SK-N-MC (cell line): ENCODE results near the gene SLC9A9.

Experiments
- EZH2 ChIP-seq: fragments of 200-600 bp; sonication (generic); IDR thresholded peaks from one replicate; pipeline ENCODE4 v1.6.1; 2017; ENCODE audit warnings: antibody characterized with exemption
- POLR2AphosphoS5 ChIP-seq: IDR thresholded peaks from 2 replicates; pipeline ENCODE4 v1.6.1; 2012; ENCODE audit warnings: mild to moderate bottlenecking, low read depth, low read length, borderline replicate concordance

DNA sequence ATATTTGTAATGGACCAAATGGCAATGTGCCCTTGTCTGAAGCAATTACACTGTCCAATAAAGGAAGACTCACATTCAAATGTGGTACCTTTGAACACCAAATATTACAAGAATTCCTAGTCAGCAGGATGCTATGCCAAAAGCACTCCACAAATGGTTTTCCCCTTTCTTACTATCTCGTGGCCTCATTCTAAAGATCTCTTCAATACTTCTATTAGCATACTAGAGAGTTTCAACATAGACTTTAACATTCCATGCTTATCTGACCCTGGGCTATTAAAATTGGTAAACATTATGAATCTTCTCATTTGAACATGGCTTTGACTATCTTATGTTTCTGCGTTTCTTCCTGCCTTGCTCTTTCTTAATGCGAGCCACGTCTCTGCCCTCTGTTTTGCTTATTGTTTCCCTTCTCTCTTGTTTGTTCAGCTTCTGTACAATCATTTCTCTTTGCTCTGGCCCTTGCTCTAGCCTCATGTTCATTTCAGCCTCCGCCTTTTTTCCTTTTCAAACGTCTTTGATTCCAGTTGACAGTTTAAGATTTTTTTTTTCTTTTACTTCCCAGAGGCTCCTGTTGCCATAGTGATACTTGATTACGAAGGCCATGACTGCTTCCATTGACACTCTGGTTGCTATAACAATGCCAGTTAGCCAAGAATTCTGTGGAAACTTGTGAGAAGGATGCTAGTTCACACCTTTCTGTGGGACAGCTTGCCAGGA, 49.5 kb upstream of the SLC9A9 start:
- TF ChIP-seq EZH2 = no peak
- no peak; the same call in 1 of the 2 replicates for TF ChIP-seq POLR2AphosphoS5
